ENCODE measurements around the gene LPP. TPM values are rescaled to one million over a fixed set of nuclear protein-coding genes. Genes with fewer than 3 reads are reported as not detected.

The LPP gene
- total RNA-seq, 1 donor from 2014 or later = 184 TPM

- Mint-ChIP-seq H3K4me1 (ENCODE audit: unreplicated experiment) (peaks cover 19% of the 10 kb centered on the region), H3K27ac (ENCODE audit: unreplicated experiment) (no peak overlapping the region), H3K4me3 (ENCODE audit: unreplicated experiment) (no peak overlapping the region), H3K27me3 (ENCODE audit: unreplicated experiment) (no peaks in the 10 kb centered on the region), H3K9me3 (ENCODE audit: unreplicated experiment) (no peaks in the 10 kb centered on the region), H3K36me3 (ENCODE audit: unreplicated experiment) (peaks cover 11% of the 10 kb centered on the region)
- TF ChIP-seq CTCF (IDR thresholded peaks at IDR 0.05) = no peak
- DNase-seq (ENCODE audit: extremely low spot score, unreplicated experiment) = no peak
Observed at GRCh38 chr3:188746291-188746783, 592.4 kb downstream of the LPP start.

- Mint-ChIP-seq H3K27me3 (ENCODE audit: unreplicated experiment) (no peaks in the 10 kb centered on the region), H3K9me3 (ENCODE audit: unreplicated experiment) (no peaks in the 10 kb centered on the region), H3K4me1 (ENCODE audit: unreplicated experiment) (peaks cover 19% of the 10 kb centered on the region), H3K27ac (ENCODE audit: unreplicated experiment) (peak overlapping the region; percentile 52), H3K4me3 (ENCODE audit: unreplicated experiment) (no peak overlapping the region), H3K36me3 (ENCODE audit: unreplicated experiment) (peaks cover 10% of the 10 kb centered on the region)
- DNase-seq (ENCODE audit: extremely low spot score, unreplicated experiment) = no peak
- no peak for TF ChIP-seq CTCF (IDR thresholded peaks at IDR 0.05)
Observed at GRCh38 chr3:188747489-188747888, 593.5 kb downstream of the LPP start.

GRCh38 chr3:188749010-188749617, 595.2 kb downstream of the LPP start:
- H3K36me3 Mint-ChIP-seq (ENCODE audit: unreplicated experiment) = peaks cover 3% of the 10 kb centered on the region
- H3K4me3 Mint-ChIP-seq (ENCODE audit: unreplicated experiment) = no peak overlapping the region
- H3K27ac Mint-ChIP-seq (ENCODE audit: unreplicated experiment) = no peak overlapping the region
- H3K27me3 Mint-ChIP-seq (ENCODE audit: unreplicated experiment) = no peaks in the 10 kb centered on the region
- no peak for DNase-seq (ENCODE audit: extremely low spot score, unreplicated experiment)
- peaks cover 19% of the 10 kb centered on the region for H3K4me1 Mint-ChIP-seq (ENCODE audit: unreplicated experiment)
- peak; percentile 38 for TF ChIP-seq CTCF (IDR thresholded peaks at IDR 0.05)
- no peaks in the 10 kb centered on the region for H3K9me3 Mint-ChIP-seq (ENCODE audit: unreplicated experiment)

- DNase-seq (ENCODE audit: extremely low spot score, unreplicated experiment) = no peak
- peaks cover 19% of the 10 kb centered on the region for H3K4me1 Mint-ChIP-seq (ENCODE audit: unreplicated experiment)
Observed at GRCh38 chr3:188749830-188750229, 595.9 kb downstream of the LPP start.

More at GRCh38 chr3:188749830-188750229, 595.9 kb downstream of the LPP start:
- no peaks in the 10 kb centered on the region for H3K27me3 Mint-ChIP-seq (ENCODE audit: unreplicated experiment)
- no peak for TF ChIP-seq CTCF (IDR thresholded peaks at IDR 0.05)
- H3K27ac Mint-ChIP-seq (ENCODE audit: unreplicated experiment) = no peak overlapping the region
- no peaks in the 10 kb centered on the region for H3K9me3 Mint-ChIP-seq (ENCODE audit: unreplicated experiment)
- H3K4me3 Mint-ChIP-seq (ENCODE audit: unreplicated experiment) = no peak overlapping the region
- peaks cover 3% of the 10 kb centered on the region for H3K36me3 Mint-ChIP-seq (ENCODE audit: unreplicated experiment)

Measured in osteocyte (in vitro differentiated cells).